NCI-H2029 (cell line): ENCODE data around the gene MS4A2.
"Not testable (repeated sequence)": the region's sequence is repeated elsewhere in the genome, so short reads cannot be mapped to it uniquely, and the experiment has no call there.

Source experiments
- DNase-seq: peaks from one replicate; lab custom pipeline; 2025; lab: John Stamatoyannopoulos, UW

Gene MS4A2

GRCh38 chr11:60101368-60101767, 12.9 kb downstream of the MS4A2 start:
- not testable (repeated sequence) for DNase-seq

GRCh38 chr11:60104471-60105115, 16.1 kb downstream of the MS4A2 start:
- peak; percentile 10 for DNase-seq

GRCh38 chr11:60108631-60109030, 20.2 kb downstream of the MS4A2 start:
- not testable (repeated sequence) for DNase-seq

GRCh38 chr11:60111793-60112192, 23.3 kb downstream of the MS4A2 start:
- no peak for DNase-seq

- DNase-seq, result no peak
These were observed 28.7 kb downstream of the MS4A2 start for GRCh38 chr11:60116996-60117790.

GRCh38 chr11:60118338-60118737, 29.9 kb downstream of the MS4A2 start:
- DNase-seq, result no peak

- DNase-seq, result no peak
These were observed 31.2 kb downstream of the MS4A2 start for GRCh38 chr11:60119710-60120109.

- no peak for DNase-seq
These were observed 32.8 kb downstream of the MS4A2 start for GRCh38 chr11:60121264-60121663.

- DNase-seq, result no peak
These were observed 34.1 kb downstream of the MS4A2 start for GRCh38 chr11:60122414-60123036.

GRCh38 chr11:60124802-60125432, 36.5 kb downstream of the MS4A2 start:
- DNase-seq, result no peak

- no peak for DNase-seq
These were observed 37.6 kb downstream of the MS4A2 start for GRCh38 chr11:60125956-60126585.

- DNase-seq, result no peak
These were observed 38.9 kb downstream of the MS4A2 start for GRCh38 chr11:60127311-60127811.

GRCh38 chr11:60128376-60128775, 39.9 kb downstream of the MS4A2 start:
- no peak for DNase-seq

GRCh38 chr11:60128866-60129265, 40.4 kb downstream of the MS4A2 start:
- DNase-seq, result not testable (repeated sequence)

- no peak for DNase-seq
These were observed 41.4 kb downstream of the MS4A2 start for GRCh38 chr11:60129853-60130252.

- peak; percentile 13 for DNase-seq
These were observed 42.0 kb downstream of the MS4A2 start for GRCh38 chr11:60130496-60130895.

- DNase-seq, result no peak
These were observed 43.4 kb downstream of the MS4A2 start for GRCh38 chr11:60131912-60132311.

GRCh38 chr11:60133917-60134316, 45.5 kb downstream of the MS4A2 start:
- no peak for DNase-seq

- DNase-seq, result no peak
These were observed 55.3 kb downstream of the MS4A2 start for GRCh38 chr11:60143768-60144167.

- DNase-seq, result no peak
These were observed 57.2 kb downstream of the MS4A2 start for GRCh38 chr11:60145677-60146076.
